Islet of Langerhans (tissue), 1 donor: Measurements from ENCODE around the gene PDE5A.
A peak's percentile ranks its signal among the peaks of the same experiment; 100 is the strongest.
"Not testable (repeated sequence)": the region's sequence is repeated elsewhere in the genome, so short reads cannot be mapped to it uniquely, and the experiment has no call there.

ENCODE experiments used
- FAIRE-seq: peaks from one replicate; lab custom pipeline; 2011; peaks lifted over from hg19 to GRCh38; lab: Jason Lieb, UNC

Gene PDE5A

GRCh38 chr4:119518915-119519410 lies 109.6 kb downstream of the PDE5A start:
- no peak for FAIRE-seq

GRCh38 chr4:119518230-119518892 lies 110.2 kb downstream of the PDE5A start:
- peak; percentile 51 for FAIRE-seq

- peak; percentile 86 for FAIRE-seq
Observed at GRCh38 chr4:119517361-119518229, 111.0 kb downstream of the PDE5A start.

GRCh38 chr4:119512398-119512797 lies 116.2 kb downstream of the PDE5A start:
- no peak for FAIRE-seq

GRCh38 chr4:119510395-119511149 lies 118.0 kb downstream of the PDE5A start:
- FAIRE-seq, result no peak

GRCh38 chr4:119508281-119508680 lies 120.3 kb downstream of the PDE5A start:
- FAIRE-seq, result no peak

GRCh38 chr4:119506806-119507205 lies 121.8 kb downstream of the PDE5A start:
- FAIRE-seq, result peak; percentile 17

GRCh38 chr4:119504616-119505015 lies 124.0 kb downstream of the PDE5A start:
- FAIRE-seq, result no peak

GRCh38 chr4:119501740-119502139 lies 126.9 kb downstream of the PDE5A start:
- FAIRE-seq, result no peak

- FAIRE-seq, result peak; percentile 93
Observed at GRCh38 chr4:119498527-119498926, 130.1 kb downstream of the PDE5A start.

- no peak for FAIRE-seq
Observed at GRCh38 chr4:119493886-119494285, 134.7 kb downstream of the PDE5A start.

GRCh38 chr4:119493419-119493818 lies 135.2 kb downstream of the PDE5A start:
- peak; percentile 66 for FAIRE-seq

- peak; percentile 43 for FAIRE-seq
Observed at GRCh38 chr4:119490335-119490734, 138.3 kb downstream of the PDE5A start.

GRCh38 chr4:119489305-119489704 lies 139.3 kb downstream of the PDE5A start:
- no peak for FAIRE-seq

- FAIRE-seq, result no peak
Observed at GRCh38 chr4:119480331-119480730, 148.3 kb downstream of the PDE5A start.

- FAIRE-seq, result no peak
Observed at GRCh38 chr4:119479835-119480234, 148.8 kb downstream of the PDE5A start.

- no peak for FAIRE-seq
Observed at GRCh38 chr4:119479180-119479808, 149.3 kb downstream of the PDE5A start.

GRCh38 chr4:119478446-119479179 lies 150.0 kb downstream of the PDE5A start:
- peak; percentile 99 for FAIRE-seq

GRCh38 chr4:119477412-119478053 lies 151.1 kb downstream of the PDE5A start:
- no peak for FAIRE-seq

GRCh38 chr4:119471259-119471658 lies 157.3 kb downstream of the PDE5A start:
- FAIRE-seq, result no peak

GRCh38 chr4:119470737-119471063 lies 157.9 kb downstream of the PDE5A start:
- not testable (repeated sequence) for FAIRE-seq
